Smooth muscle cell of bladder (primary cell): Measurements from ENCODE around the gene CYBB. TPM values are rescaled to one million over a fixed set of nuclear protein-coding genes. Genes with fewer than 3 reads are reported as not detected.

Experiments used
- total RNA-seq: library from RNA; depleted of rRNA; stranded (reverse); fragments of >200 nt; gene quantifications from 2 replicates; pipeline ENCODE4 v1.2.3, GENCODE V29; 2014

The CYBB gene
- under 0.01 TPM in 1 of 2 replicates, not detected in the other for total RNA-seq

DNA sequence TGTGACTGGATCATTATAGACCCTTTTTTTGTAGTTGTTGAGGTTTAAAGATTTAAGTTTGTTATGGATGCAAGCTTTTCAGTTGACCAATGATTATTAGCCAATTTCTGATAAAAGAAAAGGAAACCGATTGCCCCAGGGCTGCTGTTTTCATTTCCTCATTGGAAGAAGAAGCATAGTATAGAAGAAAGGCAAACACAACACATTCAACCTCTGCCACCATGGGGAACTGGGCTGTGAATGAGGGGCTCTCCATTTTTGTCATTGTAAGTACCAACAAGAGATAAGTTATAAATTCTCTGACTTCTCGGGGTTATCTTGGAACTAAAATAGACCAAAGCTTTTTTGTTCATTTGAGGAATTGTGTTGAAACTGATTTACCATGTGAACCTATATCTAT lies at the start of gene CYBB:
Gene CYBB, plus strand, starts transcription at position 203 of the 400 bp plus-strand sequence. Its CDS starts 19 bp downstream, at position 222.

DNA sequence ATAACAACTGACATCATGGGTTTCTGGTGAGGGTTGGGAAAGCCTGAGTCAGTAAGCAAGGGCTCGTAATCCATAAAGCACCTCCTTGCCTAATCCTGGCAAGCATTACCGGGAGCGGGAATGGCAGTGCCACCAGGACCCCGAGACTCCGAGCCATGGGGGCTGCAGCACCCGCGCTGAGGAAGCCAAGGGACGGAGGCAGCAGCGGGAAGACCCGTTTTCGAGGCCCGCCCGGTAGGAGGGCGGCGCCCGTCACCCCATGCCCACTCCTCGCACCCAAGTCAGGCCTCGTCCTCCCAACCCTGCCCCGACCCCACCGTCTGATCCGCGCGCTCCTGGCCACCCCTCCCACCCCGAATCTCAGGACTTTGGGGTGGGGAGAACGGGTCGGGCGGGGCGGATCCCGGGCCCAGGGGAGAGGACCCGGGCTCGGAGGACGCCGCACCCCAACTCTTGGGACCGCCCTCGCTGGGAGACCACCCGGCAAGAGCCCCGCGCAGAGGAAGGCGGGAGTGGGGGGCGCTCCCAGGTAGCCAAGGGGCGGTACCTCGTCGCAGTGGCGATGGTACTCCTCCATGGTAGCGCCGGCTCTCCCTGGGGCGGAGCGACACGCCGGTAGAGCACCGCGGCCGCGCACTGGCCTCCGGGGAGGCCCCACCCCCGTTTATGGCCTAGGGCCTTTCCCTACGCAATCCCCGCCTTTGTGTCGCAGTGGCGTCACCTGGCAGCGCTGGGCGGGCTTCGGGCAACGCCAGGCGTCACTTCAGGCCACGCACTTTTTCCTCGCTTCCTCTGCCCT lies 67.3 kb downstream of the CYBB start, which contains the start of gene DYNLT3:
Gene DYNLT3, minus strand, starts transcription at position 638 of the 799 bp plus-strand sequence. Its CDS starts 61 bp downstream, at position 577.

Other genes with a start within 250 kb of the CYBB start
- not detected in 2 replicates for gene LANCL3, start 208.4 kb upstream of the CYBB start, total RNA-seq
- gene XK, start 94.3 kb upstream of the CYBB start, total RNA-seq: under 0.01 TPM in 2 replicates
- gene DYNLT3, start 67.5 kb downstream of the CYBB start, total RNA-seq: 43.7 and 47.8 TPM in 2 replicates
- gene SYTL5, start 226.5 kb downstream of the CYBB start, total RNA-seq: 0.28 and 0.57 TPM in 2 replicates